DMS53 (cell line): ENCODE data around the gene FOXQ1.

Experiments used
- DNase-seq: peaks from one replicate; lab custom pipeline; 2025; lab: John Stamatoyannopoulos, UW

FOXQ1 gene, protein sequence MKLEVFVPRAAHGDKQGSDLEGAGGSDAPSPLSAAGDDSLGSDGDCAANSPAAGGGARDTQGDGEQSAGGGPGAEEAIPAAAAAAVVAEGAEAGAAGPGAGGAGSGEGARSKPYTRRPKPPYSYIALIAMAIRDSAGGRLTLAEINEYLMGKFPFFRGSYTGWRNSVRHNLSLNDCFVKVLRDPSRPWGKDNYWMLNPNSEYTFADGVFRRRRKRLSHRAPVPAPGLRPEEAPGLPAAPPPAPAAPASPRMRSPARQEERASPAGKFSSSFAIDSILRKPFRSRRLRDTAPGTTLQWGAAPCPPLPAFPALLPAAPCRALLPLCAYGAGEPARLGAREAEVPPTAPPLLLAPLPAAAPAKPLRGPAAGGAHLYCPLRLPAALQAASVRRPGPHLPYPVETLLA

GRCh38 chr6:1311400-1312202 lies at the start of gene FOXQ1:
FOXQ1 (plus strand) TSS chr6:1312098; CDS start chr6:1312705, 607 bp downstream.
- DNase-seq: no peak

GRCh38 chr6:1262704-1263038 lies 49.2 kb upstream of the FOXQ1 start:
- DNase-seq: no peak

- DNase-seq: no peak
Observed at GRCh38 chr6:1263039-1263849, 48.7 kb upstream of the FOXQ1 start.

GRCh38 chr6:1263850-1264377 lies 48.0 kb upstream of the FOXQ1 start:
- DNase-seq: no peak

DNA sequence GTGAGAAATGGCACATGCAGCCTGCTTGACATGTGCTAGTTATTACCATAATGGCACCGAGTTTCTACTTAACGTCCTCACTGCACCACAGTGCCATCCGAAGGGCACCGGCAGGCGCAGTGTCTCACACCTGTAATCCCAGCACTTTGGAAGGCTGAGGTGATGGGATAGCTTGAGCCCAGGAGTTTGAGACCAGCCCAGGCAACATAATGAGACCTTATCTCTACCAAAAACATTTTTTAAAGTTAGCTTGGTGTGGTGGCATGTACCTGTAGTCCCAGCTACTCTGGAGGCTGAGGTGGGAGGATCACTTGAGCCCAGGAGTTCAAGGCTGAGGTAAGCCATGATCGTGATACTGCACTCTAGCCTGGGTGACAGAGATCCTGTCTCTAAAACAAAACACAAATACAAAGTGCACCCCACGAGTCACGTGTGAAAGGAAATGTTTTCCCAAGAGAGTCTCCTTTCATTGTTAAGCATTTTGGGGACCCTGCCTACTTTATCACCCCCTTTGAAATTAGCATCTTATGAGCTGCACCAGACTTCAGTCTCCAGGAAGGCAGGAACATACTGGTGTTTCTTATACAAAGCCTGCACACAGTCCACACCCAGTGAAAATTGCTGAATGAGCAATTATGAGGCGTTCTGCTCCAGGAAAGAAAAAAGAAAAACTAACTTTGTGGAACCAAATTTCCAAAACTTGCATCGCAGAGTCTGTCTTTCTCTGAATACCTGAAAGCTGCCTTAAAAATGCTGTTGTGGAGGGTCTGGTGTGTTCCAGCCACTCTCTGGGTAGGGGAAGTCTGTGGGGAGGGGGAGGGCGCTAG lies 47.1 kb upstream of the FOXQ1 start:
- DNase-seq: no peak

DNA sequence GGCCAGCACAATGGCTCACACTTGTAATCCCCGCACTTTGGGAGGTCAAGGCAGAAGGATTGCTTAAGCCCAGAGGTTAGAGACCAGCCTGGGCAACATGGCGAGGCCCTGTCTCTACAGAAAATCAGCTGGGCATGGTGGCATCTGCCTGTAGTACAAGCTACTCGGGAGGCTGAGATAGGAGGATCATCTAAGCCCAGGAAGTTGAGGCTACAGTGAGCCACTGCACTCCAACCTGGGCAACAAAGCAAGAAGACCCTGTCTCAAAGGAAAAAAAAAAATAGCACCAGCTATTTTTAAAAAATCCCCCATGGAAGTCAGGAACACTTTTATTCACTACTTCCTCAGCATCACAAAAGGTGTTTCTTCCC lies 45.2 kb upstream of the FOXQ1 start:
- no peak for DNase-seq

DNA sequence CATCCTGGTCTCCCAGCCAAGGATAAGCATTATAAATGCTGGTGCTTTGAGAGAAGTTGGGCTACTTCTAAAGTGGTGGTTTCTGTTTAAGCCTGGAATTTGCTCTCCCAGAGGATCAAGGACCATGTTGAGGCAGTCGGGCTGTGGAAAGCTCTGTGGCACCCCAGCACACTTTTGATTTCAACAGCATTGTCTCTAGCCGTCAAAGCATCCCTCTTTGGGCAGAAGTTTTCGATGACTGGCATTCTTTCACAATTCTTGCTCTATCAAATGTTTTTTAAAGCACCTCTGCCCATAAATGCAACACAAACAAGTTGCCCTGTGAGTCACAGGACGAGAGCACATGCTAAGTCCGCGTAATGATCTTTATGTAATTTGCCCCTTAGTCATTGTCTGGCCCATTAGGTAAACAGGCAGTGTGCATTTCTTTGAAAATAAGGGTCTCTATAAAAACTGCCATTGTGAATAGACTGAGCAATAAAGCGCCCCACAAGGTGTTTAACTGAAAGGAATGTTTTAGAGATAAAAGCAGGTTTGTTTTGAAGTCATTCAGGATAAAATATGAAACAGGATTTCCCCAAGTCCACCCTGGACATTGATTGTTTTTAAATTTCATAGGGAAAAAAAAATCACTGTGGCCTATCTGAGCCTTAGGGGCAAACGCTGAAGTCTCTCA lies 44.7 kb upstream of the FOXQ1 start:
- no peak for DNase-seq

GRCh38 chr6:1267790-1268762 lies 43.8 kb upstream of the FOXQ1 start:
- DNase-seq: no peak

DNA sequence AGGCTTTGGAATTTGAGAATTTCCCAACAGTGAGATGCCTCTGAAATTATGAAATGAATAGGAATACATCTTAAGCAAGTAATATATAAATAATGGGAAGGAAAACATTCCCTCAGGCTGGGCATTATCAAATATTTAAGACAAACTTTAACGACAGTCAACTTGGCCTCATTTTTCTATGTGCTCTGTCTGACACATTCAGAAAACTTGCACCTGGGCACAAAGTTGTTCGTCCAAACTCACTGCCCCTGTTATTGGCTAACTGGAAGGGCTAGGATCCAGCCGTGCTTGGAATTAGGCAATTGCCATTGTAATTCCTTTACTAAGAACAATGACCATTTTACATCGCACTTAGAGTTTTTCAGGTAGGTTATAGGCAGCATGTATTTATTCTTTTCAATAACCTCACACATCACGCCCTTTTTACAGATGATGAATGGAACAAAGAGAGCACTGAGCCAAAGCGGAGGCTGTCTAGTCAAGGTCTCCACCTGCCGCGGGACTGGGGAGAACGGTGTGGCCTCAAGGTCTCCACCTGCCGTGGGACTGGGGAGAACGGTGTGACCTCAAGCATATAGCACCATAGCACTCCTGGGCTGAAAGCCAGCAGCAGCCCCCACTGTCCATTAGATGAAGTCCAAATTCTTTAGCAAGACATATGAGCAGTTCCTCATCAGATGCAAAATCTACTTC lies 40.7 kb upstream of the FOXQ1 start:
- no peak for DNase-seq

- DNase-seq: no peak
Observed at GRCh38 chr6:1278061-1278720, 33.7 kb upstream of the FOXQ1 start.

DNA sequence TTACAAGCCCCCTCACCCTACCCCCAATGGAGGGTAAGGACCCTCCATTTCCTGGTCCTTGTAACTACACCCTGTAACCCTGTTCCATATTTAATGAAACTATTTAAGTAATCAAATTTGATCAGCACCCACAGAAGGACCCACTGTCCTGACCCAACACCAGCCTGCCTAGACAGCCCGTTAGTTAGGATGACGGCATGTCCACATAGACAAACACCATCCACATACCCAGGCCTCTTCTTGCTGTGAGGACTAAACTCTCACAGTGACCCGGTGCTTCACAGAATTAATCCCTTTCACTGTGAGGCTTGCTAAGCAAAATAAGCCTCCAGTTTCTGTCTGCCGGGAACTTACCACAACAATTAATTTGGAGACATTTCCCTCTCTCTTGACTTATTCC lies 32.8 kb upstream of the FOXQ1 start:
- no peak for DNase-seq

- no peak for DNase-seq
Observed at GRCh38 chr6:1280666-1281300, 31.1 kb upstream of the FOXQ1 start.

GRCh38 chr6:1281746-1282145 lies 30.2 kb upstream of the FOXQ1 start:
- DNase-seq: no peak

- no peak for DNase-seq
Observed at GRCh38 chr6:1283501-1283900, 28.4 kb upstream of the FOXQ1 start.

GRCh38 chr6:1285556-1285955 lies 26.3 kb upstream of the FOXQ1 start:
- DNase-seq: no peak

DNA sequence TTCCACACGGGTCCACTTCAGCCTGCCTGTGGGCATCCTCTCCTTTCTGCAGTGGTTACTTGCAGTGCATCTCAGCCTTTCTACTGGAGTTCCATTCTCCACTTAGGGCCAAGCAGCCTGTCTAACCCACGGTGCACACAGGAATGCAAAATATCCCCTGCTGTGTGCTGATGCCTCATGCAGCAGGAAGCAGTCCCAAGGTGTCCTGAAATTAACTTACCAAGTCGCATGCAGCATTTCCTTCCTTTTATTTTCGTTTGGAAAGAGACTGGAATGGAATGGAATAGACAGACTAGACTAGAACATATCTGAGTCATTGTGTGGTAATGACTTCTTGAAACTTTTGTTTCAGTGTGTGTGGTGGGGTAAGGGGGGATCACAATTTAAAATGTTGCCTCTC lies 25.9 kb upstream of the FOXQ1 start:
- DNase-seq: no peak

GRCh38 chr6:1287103-1287591 lies 24.8 kb upstream of the FOXQ1 start:
- no peak for DNase-seq

DNA sequence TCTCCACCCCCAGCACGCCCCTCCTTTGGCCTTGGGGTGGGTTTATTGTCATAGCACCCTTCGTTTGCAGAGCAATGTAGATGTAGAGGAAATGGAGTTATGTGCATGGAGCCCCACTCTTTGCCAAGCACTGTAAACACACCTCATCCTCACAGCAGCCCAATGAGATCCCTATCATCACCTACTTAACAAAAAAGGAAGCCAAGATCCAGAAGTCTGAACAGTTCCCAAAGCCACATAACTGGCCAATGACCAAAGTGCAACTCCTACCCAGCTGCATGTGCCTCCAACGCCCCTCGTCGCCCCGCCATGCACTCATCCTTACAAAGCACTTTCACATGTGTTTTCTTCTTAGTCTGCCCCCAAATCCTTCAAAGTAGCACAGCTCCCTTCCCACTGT lies 21.8 kb upstream of the FOXQ1 start:
- DNase-seq: no peak
